Head of caudate nucleus (tissue), 42 donors: ENCODE results near the gene TESK1.
A peak's percentile ranks its signal among the peaks of the same experiment; 100 is the strongest.
"Not testable (repeated sequence)": the region's sequence is repeated elsewhere in the genome, so short reads cannot be mapped to it uniquely, and the experiment has no call there.

Experiments
- DNase-seq, 42 donors: peaks; one replicate each; pipeline versions ENCODE4 v3.0.0 to v3.0.0-alpha.2; 2020 to 2021; ENCODE audit warnings: mixed read lengths in 7 of 42
- intact Hi-C: fragments of 100-400 bp; cut with DNase I; formaldehyde crosslinking; loops from one replicate; pipeline ENCODE4 v1.15.0; 2022

TESK1 gene

GRCh38 chr9:35574578-35575122 lies 30.4 kb upstream of the TESK1 start:
- no peak for DNase-seq
- intact Hi-C loops, result no loop called here

- no peak for DNase-seq
- intact Hi-C loops, result no loop called here
Measured at GRCh38 chr9:35575478-35575877, 29.6 kb upstream of the TESK1 start.

- intact Hi-C loops, result no loop called here
Measured at GRCh38 chr9:35577486-35577885, 27.6 kb upstream of the TESK1 start.

GRCh38 chr9:35579130-35579529 lies 25.9 kb upstream of the TESK1 start:
- intact Hi-C loops, result no loop called here
- no peak for DNase-seq

More at GRCh38 chr9:35577486-35577885, 27.6 kb upstream of the TESK1 start:
- DNase-seq, result no peak

- intact Hi-C loops, DNase-seq: not testable (repeated sequence)
Measured at GRCh38 chr9:35579659-35580227, 25.3 kb upstream of the TESK1 start.

- intact Hi-C loops, DNase-seq: not testable (repeated sequence)
Measured at GRCh38 chr9:35583521-35583920, 21.5 kb upstream of the TESK1 start.

- intact Hi-C loops, result not testable (repeated sequence)
Measured at GRCh38 chr9:35584681-35585080, 20.4 kb upstream of the TESK1 start.

GRCh38 chr9:35588506-35588905 lies 16.6 kb upstream of the TESK1 start:
- intact Hi-C loops, DNase-seq: not testable (repeated sequence)

More at GRCh38 chr9:35584681-35585080, 20.4 kb upstream of the TESK1 start:
- not testable (repeated sequence) for DNase-seq

GRCh38 chr9:35593581-35593980 lies 11.5 kb upstream of the TESK1 start:
- DNase-seq, result no peak
- intact Hi-C loops, result no loop called here

GRCh38 chr9:35594471-35594870 lies 10.6 kb upstream of the TESK1 start:
- DNase-seq, result no peak
- intact Hi-C loops, result no loop called here

- intact Hi-C loops, DNase-seq: not testable (repeated sequence)
Measured at GRCh38 chr9:35596907-35597306, 8.2 kb upstream of the TESK1 start.

- DNase-seq, result no peak
- intact Hi-C loops, result no loop called here
Measured at GRCh38 chr9:35598866-35599590, 6.0 kb upstream of the TESK1 start.

GRCh38 chr9:35599763-35600604 lies 5.1 kb upstream of the TESK1 start:
- peak in 31 of 42 donors; percentile 14 to 85 (median 40) for DNase-seq

GRCh38 chr9:35603506-35603985 lies 1.5 kb upstream of the TESK1 start:
- DNase-seq, result peak in 34 of 42 donors; percentile 16 to 70 (median 46)
- intact Hi-C loops, result loop anchor here (5.0 to 10.0 kb wide), 2 partner anchors 49 to 124 kb away; no protein-coding TSS in a partner anchor

More at GRCh38 chr9:35599763-35600604, 5.1 kb upstream of the TESK1 start:
- intact Hi-C loops, result loop anchor here (5.0 to 10.0 kb wide), 2 partner anchors 45 to 127 kb away; no protein-coding TSS in a partner anchor

GRCh38 chr9:35603986-35604577 lies 980 bp upstream of the TESK1 start:
- intact Hi-C loops, result loop anchor here (2.0 to 10.0 kb wide), 3 partner anchors 43 to 123 kb away; no protein-coding TSS in a partner anchor
- peak; percentile 97 to 100 (median 99) for DNase-seq

GRCh38 chr9:35605351-35606137 lies 482 bp downstream of the TESK1 start:
- DNase-seq, result peak in 25 of 42 donors; percentile 21 to 60 (median 35)

GRCh38 chr9:35606138-35606504 lies 1.1 kb downstream of the TESK1 start:
- no peak for DNase-seq
- intact Hi-C loops, result loop anchor here (10.0 kb wide), 1 partner anchor 51 kb away; no protein-coding TSS in a partner anchor

More at GRCh38 chr9:35605351-35606137, 482 bp downstream of the TESK1 start:
- intact Hi-C loops, result loop anchor here (2.0 to 10.0 kb wide), 2 partner anchors 41 to 51 kb away; no protein-coding TSS in a partner anchor

- no peak for DNase-seq
- intact Hi-C loops, result loop anchor here (10.0 kb wide), 1 partner anchor 52 kb away; no protein-coding TSS in a partner anchor
Measured at GRCh38 chr9:35606726-35607125, 1.7 kb downstream of the TESK1 start.
